ENCODE data around the gene PLXNA4. TPM values are rescaled to one million over a fixed set of nuclear protein-coding genes. Genes with fewer than 3 reads are reported as not detected.

PLXNA4 gene
- total RNA-seq, 2 donors from 2014 or later: 2.1 to 8.2 TPM

DNA sequence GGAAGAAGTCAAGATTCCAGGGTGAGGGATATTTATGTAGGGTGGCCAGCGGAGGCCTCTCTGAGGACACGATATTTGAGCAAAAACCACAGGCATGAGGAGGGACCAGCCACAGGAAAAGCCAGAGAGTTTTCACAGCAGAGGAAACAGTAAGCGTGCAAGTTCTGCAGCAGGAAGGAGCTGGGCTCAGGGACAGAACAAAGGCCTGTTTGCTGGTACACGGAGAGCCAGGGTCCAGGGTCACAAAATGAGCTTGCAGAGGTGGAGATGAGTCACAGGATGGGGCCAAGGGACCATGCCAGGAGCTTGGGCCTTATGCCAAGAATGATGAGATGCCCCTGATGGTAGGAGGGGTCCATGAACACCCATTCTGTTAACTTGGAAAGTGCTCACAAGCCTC lies 283.5 kb downstream of the PLXNA4 start:
- no peaks in the 10 kb centered on the region for H3K27me3 ChIP-seq

DNA sequence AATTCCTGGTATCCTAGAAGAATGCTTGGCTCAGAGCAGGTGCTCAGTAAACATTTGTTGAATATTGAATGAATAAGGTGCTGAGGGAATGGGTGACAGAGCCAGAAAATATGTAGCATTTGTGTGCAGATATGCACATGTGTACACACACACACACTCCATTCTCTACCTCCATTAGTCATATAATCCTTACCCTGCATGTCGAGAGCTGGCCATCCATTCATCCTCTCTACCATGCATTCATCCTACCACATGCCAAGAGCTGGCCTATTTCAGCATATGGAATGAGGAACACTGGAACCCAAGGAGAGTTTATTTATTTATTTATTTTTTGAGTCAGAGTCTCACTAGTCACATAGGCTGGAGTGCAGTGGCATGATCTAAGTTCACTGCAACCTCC lies 284.8 kb downstream of the PLXNA4 start:
- WGBS, 2 donors: 77 to 94% methylated on average over 1 of the region's 1 CpG
- H3K27ac ChIP-seq: no peak overlapping the region
- no peaks in the 10 kb centered on the region for H3K27me3 ChIP-seq
- DNase-seq (no peak), ATAC-seq (no peak)
- no peaks in the 10 kb centered on the region for H3K4me1 ChIP-seq
- no peak overlapping the region for H3K4me3 ChIP-seq
- intact Hi-C loops (cut with DNase I): no loop called here
- no peaks in the 10 kb centered on the region for H3K9me3 ChIP-seq
- TF ChIP-seq CTCF (IDR thresholded peaks at IDR 0.05) (no peak), POLR2A (IDR thresholded peaks at IDR 0.05) (no peak)
- no peaks in the 10 kb centered on the region for H3K36me3 ChIP-seq (replicated peaks in 1 of 2; ENCODE audit: insufficient read depth in 1 of 2, low read depth in 2 of 2)

More for the DNA sequence above, 283.5 kb downstream of the PLXNA4 start:
- Histone ChIP-seq H3K4me3 (no peak overlapping the region), H3K36me3 (replicated peaks in 1 of 2; ENCODE audit: insufficient read depth in 1 of 2, low read depth in 2 of 2) (no peaks in the 10 kb centered on the region), H3K4me1 (no peaks in the 10 kb centered on the region), H3K27ac (no peak overlapping the region), H3K9me3 (no peaks in the 10 kb centered on the region)
- TF ChIP-seq POLR2A (IDR thresholded peaks at IDR 0.05): no peak
- no peak for TF ChIP-seq CTCF (IDR thresholded peaks at IDR 0.05)
- WGBS, 2 donors: 56 to 72% methylated on average over 4 of the region's 4 CpGs
- intact Hi-C loops (cut with DNase I): no loop called here
- no peak for DNase-seq
- ATAC-seq: no peak

GRCh38 chr7:132290021-132290420 lies 286.2 kb downstream of the PLXNA4 start:
- intact Hi-C loops (cut with DNase I): no loop called here
- no peak overlapping the region for H3K4me3 ChIP-seq
- WGBS, 2 donors: 73 to 79% methylated on average over 5 of the region's 5 CpGs

GRCh38 chr7:132286836-132287235 lies 289.4 kb downstream of the PLXNA4 start:
- H3K9me3 ChIP-seq: no peaks in the 10 kb centered on the region
- 58 to 70% methylated on average over 5 of the region's 5 CpGs for WGBS, 2 donors
- no peak overlapping the region for H3K27ac ChIP-seq
- no peak overlapping the region for H3K4me3 ChIP-seq
- DNase-seq: no peak
- TF ChIP-seq POLR2A (IDR thresholded peaks at IDR 0.05) (no peak), CTCF (IDR thresholded peaks at IDR 0.05) (no peak)
- H3K27me3 ChIP-seq: no peaks in the 10 kb centered on the region
- H3K4me1 ChIP-seq: no peaks in the 10 kb centered on the region
- ATAC-seq: no peak
- no peaks in the 10 kb centered on the region for H3K36me3 ChIP-seq (replicated peaks in 1 of 2; ENCODE audit: insufficient read depth in 1 of 2, low read depth in 2 of 2)
- intact Hi-C loops (cut with DNase I): no loop called here

More at GRCh38 chr7:132290021-132290420, 286.2 kb downstream of the PLXNA4 start:
- Histone ChIP-seq H3K9me3 (no peaks in the 10 kb centered on the region), H3K4me1 (no peaks in the 10 kb centered on the region), H3K27me3 (no peaks in the 10 kb centered on the region), H3K36me3 (replicated peaks in 1 of 2; ENCODE audit: insufficient read depth in 1 of 2, low read depth in 2 of 2) (no peaks in the 10 kb centered on the region), H3K27ac (no peak overlapping the region)
- TF ChIP-seq POLR2A (IDR thresholded peaks at IDR 0.05) (no peak), CTCF (IDR thresholded peaks at IDR 0.05) (no peak)
- DNase-seq: no peak
- no peak for ATAC-seq

GRCh38 chr7:132280335-132280734 lies 295.9 kb downstream of the PLXNA4 start:
- H3K36me3 ChIP-seq (replicated peaks in 1 of 2; ENCODE audit: insufficient read depth in 1 of 2, low read depth in 2 of 2): no peaks in the 10 kb centered on the region
- H3K27me3 ChIP-seq: no peaks in the 10 kb centered on the region
- no peaks in the 10 kb centered on the region for H3K9me3 ChIP-seq
- no peak for DNase-seq
- WGBS, 2 donors: 52 to 60% methylated on average over 2 of the region's 2 CpGs
- intact Hi-C loops (cut with DNase I): no loop called here
- no peak overlapping the region for H3K4me3 ChIP-seq
- no peak overlapping the region for H3K27ac ChIP-seq
- TF ChIP-seq CTCF (IDR thresholded peaks at IDR 0.05) (no peak), POLR2A (IDR thresholded peaks at IDR 0.05) (no peak)
- H3K4me1 ChIP-seq: peaks cover 4% of the 10 kb centered on the region
- no peak for ATAC-seq

Measured in body of pancreas (tissue), 4 donors.